ENCODE data around the gene RSRC1.
A peak's percentile ranks its signal among the peaks of the same experiment; 100 is the strongest.
"Not testable (repeated sequence)": the region's sequence is repeated elsewhere in the genome, so short reads cannot be mapped to it uniquely, and the experiment has no call there.

Gene RSRC1

DNA sequence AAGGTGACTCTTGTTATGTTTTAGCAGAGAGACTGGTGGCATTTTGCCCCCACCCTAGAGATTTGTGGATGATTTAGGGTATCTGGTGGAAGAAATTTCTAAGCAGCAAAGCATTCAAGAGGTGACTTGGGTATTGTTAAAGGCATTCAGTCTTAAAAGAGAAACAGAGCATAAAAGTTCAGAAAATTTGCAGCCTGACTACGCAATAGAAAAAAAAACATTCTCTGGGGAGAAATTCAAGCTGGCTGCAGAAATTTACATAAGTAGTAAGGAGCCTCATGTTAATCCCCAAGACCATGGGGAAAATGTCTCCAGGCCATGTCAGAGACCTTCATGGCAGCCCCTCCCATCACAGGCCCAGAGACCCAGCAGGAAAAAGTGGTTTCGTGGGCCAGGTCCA is 231.1 kb downstream of the RSRC1 start:
- not testable (repeated sequence) for H2AK5ac ChIP-seq (ENCODE audit: low read depth, low read length); H2BK15ac ChIP-seq (ENCODE audit: low read length); H2AFZ ChIP-seq (ENCODE audit: low read length); H3K23ac ChIP-seq (ENCODE audit: low read depth, low read length, poor library complexity); H3K4me2 ChIP-seq (ENCODE audit: insufficient read depth, low read length, poor library complexity, severe bottlenecking); H3K36me3 ChIP-seq (replicated peaks in 1 of 2; ENCODE audit: control insufficient read depth in 2 of 2, insufficient read depth in 2 of 2, low read length in 2 of 2); H3K9ac ChIP-seq (ENCODE audit: low read depth, low read length, poor library complexity); H4K8ac ChIP-seq (ENCODE audit: low read depth, low read length); H3K79me1 ChIP-seq (ENCODE audit: low read depth, low read length); H3K27ac ChIP-seq (replicated peaks; ENCODE audit: low read length); H2BK12ac ChIP-seq (ENCODE audit: low read length); H3K4me1 ChIP-seq (ENCODE audit: control insufficient read depth in 2 of 2, insufficient read depth in 1 of 2, low read depth in 1 of 2, low read length in 2 of 2); H2BK5ac ChIP-seq (ENCODE audit: low read length); DNase-seq (ENCODE audit: low spot score); H2BK120ac ChIP-seq (ENCODE audit: low read depth, low read length); H3K9me3 ChIP-seq (replicated peaks in 1 of 2; ENCODE audit: control insufficient read depth in 2 of 2, insufficient read depth in 1 of 2, low read depth in 1 of 2, low read length in 2 of 2); H3K4ac ChIP-seq (ENCODE audit: low read length); H3K4me3 ChIP-seq (ENCODE audit: low read length in 2 of 2); H3K14ac ChIP-seq (ENCODE audit: low read length); H3K27me3 ChIP-seq (ENCODE audit: control insufficient read depth in 3 of 3, insufficient read depth in 3 of 3, low read depth in 1 of 3, low read length in 3 of 3); H4K91ac ChIP-seq (ENCODE audit: low read depth, low read length, poor library complexity)
- peak overlapping the region; percentile 7 for H3K18ac ChIP-seq (ENCODE audit: low read length)
- no CpG with 5 or more reads among the region's 2 CpGs for WGBS, 2 donors (ENCODE audit: extremely low coverage in 2 of 2, insufficient read length in 2 of 2, insufficient replicate concordance in 1 of 2)

- H2BK5ac ChIP-seq (ENCODE audit: low read length): no peak overlapping the region
- no peaks in the 10 kb centered on the region for H3K4me1 ChIP-seq (ENCODE audit: control insufficient read depth in 2 of 2, insufficient read depth in 1 of 2, low read depth in 1 of 2, low read length in 2 of 2)
- no peak overlapping the region for H2BK120ac ChIP-seq (ENCODE audit: low read depth, low read length)
- H3K23ac ChIP-seq (ENCODE audit: low read depth, low read length, poor library complexity): no peak overlapping the region
- H3K4me3 ChIP-seq (ENCODE audit: low read length in 2 of 2): no peak overlapping the region
- no peak overlapping the region for H3K4ac ChIP-seq (ENCODE audit: low read length)
- no peak overlapping the region for H2AFZ ChIP-seq (ENCODE audit: low read length)
- no peak overlapping the region for H4K91ac ChIP-seq (ENCODE audit: low read depth, low read length, poor library complexity)
- no peak overlapping the region for H2BK15ac ChIP-seq (ENCODE audit: low read length)
- no peaks in the 10 kb centered on the region for H3K9me3 ChIP-seq (replicated peaks in 1 of 2; ENCODE audit: control insufficient read depth in 2 of 2, insufficient read depth in 1 of 2, low read depth in 1 of 2, low read length in 2 of 2)
- no peak overlapping the region for H3K27ac ChIP-seq (replicated peaks; ENCODE audit: low read length)
- no peak for DNase-seq (ENCODE audit: low spot score)
- no peaks in the 10 kb centered on the region for H3K27me3 ChIP-seq (ENCODE audit: control insufficient read depth in 3 of 3, insufficient read depth in 3 of 3, low read depth in 1 of 3, low read length in 3 of 3)
- no peak overlapping the region for H3K14ac ChIP-seq (ENCODE audit: low read length)
- no peak overlapping the region for H3K9ac ChIP-seq (ENCODE audit: low read depth, low read length, poor library complexity)
- H3K18ac ChIP-seq (ENCODE audit: low read length): no peak overlapping the region
- no peaks in the 10 kb centered on the region for H3K36me3 ChIP-seq (replicated peaks in 1 of 2; ENCODE audit: control insufficient read depth in 2 of 2, insufficient read depth in 2 of 2, low read length in 2 of 2)
- no peaks in the 10 kb centered on the region for H3K79me1 ChIP-seq (ENCODE audit: low read depth, low read length)
- H2BK12ac ChIP-seq (ENCODE audit: low read length): no peak overlapping the region
- no peak overlapping the region for H3K4me2 ChIP-seq (ENCODE audit: insufficient read depth, low read length, poor library complexity, severe bottlenecking)
- no peak overlapping the region for H4K8ac ChIP-seq (ENCODE audit: low read depth, low read length)
- no CpG with 5 or more reads among the region's 1 CpG for WGBS, 2 donors (ENCODE audit: extremely low coverage in 2 of 2, insufficient read length in 2 of 2, insufficient replicate concordance in 1 of 2)
- no peak overlapping the region for H2AK5ac ChIP-seq (ENCODE audit: low read depth, low read length)
Observed at GRCh38 chr3:158347966-158348365, 238.1 kb downstream of the RSRC1 start.

- WGBS, 2 donors (ENCODE audit: extremely low coverage in 2 of 2, insufficient read length in 2 of 2, insufficient replicate concordance in 1 of 2): no CpG with 5 or more reads among the region's 4 CpGs
- H3K27ac ChIP-seq (replicated peaks; ENCODE audit: low read length): no peak overlapping the region
Observed at GRCh38 chr3:158350971-158351370, 241.1 kb downstream of the RSRC1 start.

GRCh38 chr3:158352551-158352950 is 242.7 kb downstream of the RSRC1 start:
- no peak overlapping the region for H2BK12ac ChIP-seq (ENCODE audit: low read length)
- no peak overlapping the region for H3K14ac ChIP-seq (ENCODE audit: low read length)
- H3K4ac ChIP-seq (ENCODE audit: low read length): no peak overlapping the region
- no CpG with 5 or more reads among the region's 4 CpGs for WGBS, 2 donors (ENCODE audit: extremely low coverage in 2 of 2, insufficient read length in 2 of 2, insufficient replicate concordance in 1 of 2)
- H4K91ac ChIP-seq (ENCODE audit: low read depth, low read length, poor library complexity): no peak overlapping the region
- no peak overlapping the region for H3K4me2 ChIP-seq (ENCODE audit: insufficient read depth, low read length, poor library complexity, severe bottlenecking)
- H3K4me3 ChIP-seq (ENCODE audit: low read length in 2 of 2): no peak overlapping the region
- no peak overlapping the region for H2BK15ac ChIP-seq (ENCODE audit: low read length)
- DNase-seq (ENCODE audit: low spot score): no peak
- H3K9me3 ChIP-seq (replicated peaks in 1 of 2; ENCODE audit: control insufficient read depth in 2 of 2, insufficient read depth in 1 of 2, low read depth in 1 of 2, low read length in 2 of 2): no peaks in the 10 kb centered on the region
- no peak overlapping the region for H3K18ac ChIP-seq (ENCODE audit: low read length)
- H2AK5ac ChIP-seq (ENCODE audit: low read depth, low read length): no peak overlapping the region
- no peak overlapping the region for H2BK120ac ChIP-seq (ENCODE audit: low read depth, low read length)
- no peaks in the 10 kb centered on the region for H3K4me1 ChIP-seq (ENCODE audit: control insufficient read depth in 2 of 2, insufficient read depth in 1 of 2, low read depth in 1 of 2, low read length in 2 of 2)
- H3K79me1 ChIP-seq (ENCODE audit: low read depth, low read length): no peaks in the 10 kb centered on the region
- no peak overlapping the region for H4K8ac ChIP-seq (ENCODE audit: low read depth, low read length)
- H3K27me3 ChIP-seq (ENCODE audit: control insufficient read depth in 3 of 3, insufficient read depth in 3 of 3, low read depth in 1 of 3, low read length in 3 of 3): no peaks in the 10 kb centered on the region
- H2AFZ ChIP-seq (ENCODE audit: low read length): no peak overlapping the region
- no peak overlapping the region for H3K27ac ChIP-seq (replicated peaks; ENCODE audit: low read length)
- H3K9ac ChIP-seq (ENCODE audit: low read depth, low read length, poor library complexity): no peak overlapping the region
- H2BK5ac ChIP-seq (ENCODE audit: low read length): no peak overlapping the region
- H3K23ac ChIP-seq (ENCODE audit: low read depth, low read length, poor library complexity): no peak overlapping the region
- H3K36me3 ChIP-seq (replicated peaks in 1 of 2; ENCODE audit: control insufficient read depth in 2 of 2, insufficient read depth in 2 of 2, low read length in 2 of 2): no peaks in the 10 kb centered on the region

More at GRCh38 chr3:158350971-158351370, 241.1 kb downstream of the RSRC1 start:
- H3K14ac ChIP-seq (ENCODE audit: low read length): no peak overlapping the region
- no peak overlapping the region for H2AK5ac ChIP-seq (ENCODE audit: low read depth, low read length)
- H2BK15ac ChIP-seq (ENCODE audit: low read length): no peak overlapping the region
- no peak overlapping the region for H3K23ac ChIP-seq (ENCODE audit: low read depth, low read length, poor library complexity)
- no peaks in the 10 kb centered on the region for H3K27me3 ChIP-seq (ENCODE audit: control insufficient read depth in 3 of 3, insufficient read depth in 3 of 3, low read depth in 1 of 3, low read length in 3 of 3)
- H3K9ac ChIP-seq (ENCODE audit: low read depth, low read length, poor library complexity): no peak overlapping the region
- DNase-seq (ENCODE audit: low spot score): no peak
- H2BK120ac ChIP-seq (ENCODE audit: low read depth, low read length): no peak overlapping the region
- H2AFZ ChIP-seq (ENCODE audit: low read length): no peak overlapping the region
- no peaks in the 10 kb centered on the region for H3K4me1 ChIP-seq (ENCODE audit: control insufficient read depth in 2 of 2, insufficient read depth in 1 of 2, low read depth in 1 of 2, low read length in 2 of 2)
- H4K8ac ChIP-seq (ENCODE audit: low read depth, low read length): no peak overlapping the region
- no peak overlapping the region for H4K91ac ChIP-seq (ENCODE audit: low read depth, low read length, poor library complexity)
- no peak overlapping the region for H3K4me3 ChIP-seq (ENCODE audit: low read length in 2 of 2)
- no peak overlapping the region for H3K4ac ChIP-seq (ENCODE audit: low read length)
- no peak overlapping the region for H3K18ac ChIP-seq (ENCODE audit: low read length)
- no peaks in the 10 kb centered on the region for H3K36me3 ChIP-seq (replicated peaks in 1 of 2; ENCODE audit: control insufficient read depth in 2 of 2, insufficient read depth in 2 of 2, low read length in 2 of 2)
- H3K9me3 ChIP-seq (replicated peaks in 1 of 2; ENCODE audit: control insufficient read depth in 2 of 2, insufficient read depth in 1 of 2, low read depth in 1 of 2, low read length in 2 of 2): no peaks in the 10 kb centered on the region
- H3K4me2 ChIP-seq (ENCODE audit: insufficient read depth, low read length, poor library complexity, severe bottlenecking): no peak overlapping the region
- no peaks in the 10 kb centered on the region for H3K79me1 ChIP-seq (ENCODE audit: low read depth, low read length)
- H2BK5ac ChIP-seq (ENCODE audit: low read length): no peak overlapping the region
- H2BK12ac ChIP-seq (ENCODE audit: low read length): no peak overlapping the region

Measured in neuronal stem cell (in vitro differentiated cells).